Measurements from ENCODE around the gene LDB2. TPM values are rescaled to one million over a fixed set of nuclear protein-coding genes. Genes with fewer than 3 reads are reported as not detected.

Gene LDB2
- total RNA-seq, 1 experiment from 2014 or later, result 33.5 TPM

- no peak for DNase-seq (ENCODE audit: low read depth)
These were observed 410.4 kb downstream of the LDB2 start for GRCh38 chr4:16488084-16488483.

GRCh38 chr4:16484711-16485110 lies 413.7 kb downstream of the LDB2 start:
- no peak for DNase-seq (ENCODE audit: low read depth)

- no peak for DNase-seq (ENCODE audit: low read depth)
These were observed 414.9 kb downstream of the LDB2 start for GRCh38 chr4:16483540-16483939.

GRCh38 chr4:16480011-16480410 lies 418.4 kb downstream of the LDB2 start:
- no peak for DNase-seq (ENCODE audit: low read depth)

- DNase-seq (ENCODE audit: low read depth), result no peak
These were observed 425.9 kb downstream of the LDB2 start for GRCh38 chr4:16472537-16472936.

GRCh38 chr4:16467061-16467460 lies 431.4 kb downstream of the LDB2 start:
- no peak for DNase-seq (ENCODE audit: low read depth)

- no peak for DNase-seq (ENCODE audit: low read depth)
These were observed 431.9 kb downstream of the LDB2 start for GRCh38 chr4:16466581-16466980.

- DNase-seq (ENCODE audit: low read depth), result no peak
These were observed 433.8 kb downstream of the LDB2 start for GRCh38 chr4:16464651-16465050.

- DNase-seq (ENCODE audit: low read depth), result no peak
These were observed 435.8 kb downstream of the LDB2 start for GRCh38 chr4:16462656-16463055.

- peak; percentile 75 for DNase-seq (ENCODE audit: low read depth)
These were observed 437.1 kb downstream of the LDB2 start for GRCh38 chr4:16461362-16461761.

GRCh38 chr4:16457944-16458343 lies 440.5 kb downstream of the LDB2 start:
- DNase-seq (ENCODE audit: low read depth), result peak; percentile 66

Data from M059J (cell line).